Colonic mucosa (tissue), 4 donors: ENCODE results near the gene GCH1. TPM values are rescaled to one million over a fixed set of nuclear protein-coding genes. Genes with fewer than 3 reads are reported as not detected.

Experiments used
- DNase-seq: peaks from one replicate; pipeline ENCODE4 v3.0.0-alpha.2; 2020
- H3K27ac ChIP-seq: fragments of 200-600 bp; one replicate; pipeline ENCODE4 v1.8.0; 2021
- H3K27me3 ChIP-seq: fragments of 200-600 bp; one replicate; pipeline ENCODE4 v1.8.0; 2021
- H3K36me3 ChIP-seq: fragments of 200-600 bp; one replicate; pipeline ENCODE4 v1.8.0; 2021
- H3K4me1 ChIP-seq: fragments of 200-600 bp; one replicate; pipeline ENCODE4 v1.8.0; 2021; ENCODE audit warnings: mild to moderate bottlenecking
- H3K4me3 ChIP-seq: fragments of 200-600 bp; one replicate; pipeline ENCODE4 v1.8.0; 2021
- H3K9ac ChIP-seq, 2 donors: one replicate each; pipeline ENCODE4 v1.7.0; 2013; ENCODE audit warnings: control low read depth in 2 of 2, low read depth in 2 of 2, low read length in 2 of 2
- H3K9me3 ChIP-seq: fragments of 200-600 bp; one replicate; pipeline ENCODE4 v1.8.0; 2021
- intact Hi-C: fragments of 100-400 bp; cut with DNase I; formaldehyde crosslinking; loops from one replicate; pipeline ENCODE4 v1.14.1; 2022
- total RNA-seq, 2 donors: library from RNA; stranded (reverse); fragmentation: NEBNext Ultra II Directional in 1 of 2; extraction: Animal tissue kit (Norgen Biotek cat#: 25700) in 1 of 2; gene quantifications; one replicate each; pipeline ENCODE4 v1.2.1, GENCODE V29; 2021
- TF ChIP-seq, protein P1 (sequence below): fragments of 200-600 bp; IDR thresholded peaks from one replicate; pipeline ENCODE4 v1.8.0; 2022; ENCODE audit warnings: antibody characterized with exemption, mild to moderate bottlenecking
- donor health status: healthy.
- donor health status: DM: no; HTN: no; CAD: no.
- donor health status: DM: no; HTN: no; CAD: no.

GCH1 gene
- total RNA-seq, 2 donors from 2014 or later, result 20.4 to 30.8 TPM

DNA sequence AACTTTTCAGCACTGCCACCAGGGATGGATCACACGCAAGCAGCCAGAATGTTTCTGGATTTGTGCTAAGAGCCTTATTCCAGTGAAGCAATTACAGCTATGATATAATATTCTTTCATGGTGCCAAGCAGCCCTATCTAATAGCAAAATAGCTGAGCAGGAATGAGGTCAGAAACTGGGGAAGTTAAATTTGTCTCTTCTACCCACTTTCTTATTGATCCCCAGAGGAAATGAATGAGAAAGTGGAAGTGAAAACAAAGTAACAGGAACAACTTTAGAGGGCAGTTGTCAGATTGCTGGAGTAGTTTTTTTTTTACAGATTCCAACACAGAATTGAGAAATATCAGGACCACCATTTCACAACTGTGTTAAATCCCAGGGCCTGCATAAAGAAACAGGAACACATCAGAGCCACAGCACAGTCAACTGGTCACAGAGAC is 44.8 kb downstream of the GCH1 start:
- H3K4me3 ChIP-seq, result no peak overlapping the region
- H3K9me3 ChIP-seq, result no peaks in the 10 kb centered on the region
- H3K9ac ChIP-seq, result no peak overlapping the region
- no peak for DNase-seq
- no peak overlapping the region for H3K27ac ChIP-seq
- H3K36me3 ChIP-seq, result no peaks in the 10 kb centered on the region
- H3K27me3 ChIP-seq, result no peaks in the 10 kb centered on the region
- H3K4me1 ChIP-seq, result no peaks in the 10 kb centered on the region
- TF ChIP-seq, protein P1, sequence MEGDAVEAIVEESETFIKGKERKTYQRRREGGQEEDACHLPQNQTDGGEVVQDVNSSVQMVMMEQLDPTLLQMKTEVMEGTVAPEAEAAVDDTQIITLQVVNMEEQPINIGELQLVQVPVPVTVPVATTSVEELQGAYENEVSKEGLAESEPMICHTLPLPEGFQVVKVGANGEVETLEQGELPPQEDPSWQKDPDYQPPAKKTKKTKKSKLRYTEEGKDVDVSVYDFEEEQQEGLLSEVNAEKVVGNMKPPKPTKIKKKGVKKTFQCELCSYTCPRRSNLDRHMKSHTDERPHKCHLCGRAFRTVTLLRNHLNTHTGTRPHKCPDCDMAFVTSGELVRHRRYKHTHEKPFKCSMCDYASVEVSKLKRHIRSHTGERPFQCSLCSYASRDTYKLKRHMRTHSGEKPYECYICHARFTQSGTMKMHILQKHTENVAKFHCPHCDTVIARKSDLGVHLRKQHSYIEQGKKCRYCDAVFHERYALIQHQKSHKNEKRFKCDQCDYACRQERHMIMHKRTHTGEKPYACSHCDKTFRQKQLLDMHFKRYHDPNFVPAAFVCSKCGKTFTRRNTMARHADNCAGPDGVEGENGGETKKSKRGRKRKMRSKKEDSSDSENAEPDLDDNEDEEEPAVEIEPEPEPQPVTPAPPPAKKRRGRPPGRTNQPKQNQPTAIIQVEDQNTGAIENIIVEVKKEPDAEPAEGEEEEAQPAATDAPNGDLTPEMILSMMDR, result no peak
- intact Hi-C loops, result no loop called here

DNA sequence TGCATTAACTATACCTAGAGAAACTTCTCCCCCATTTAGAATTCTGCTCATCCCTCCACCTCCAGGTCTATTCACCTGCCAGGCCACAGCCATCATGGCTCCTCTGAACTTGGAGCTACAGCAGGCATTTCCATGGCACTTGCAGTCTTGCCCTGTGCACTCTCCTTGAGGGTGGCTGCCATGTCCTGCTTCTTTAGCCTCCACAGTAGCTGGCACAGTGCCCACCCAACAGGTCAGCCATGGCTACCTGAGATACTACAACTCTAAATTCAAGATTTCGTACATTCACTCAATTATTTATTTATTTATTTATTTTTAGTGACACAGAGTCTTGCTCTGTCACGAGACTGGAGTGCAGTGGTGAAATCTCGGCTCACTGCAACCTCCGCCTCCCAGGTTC is 46.5 kb downstream of the GCH1 start:
- TF ChIP-seq, protein P1, result no peak
- Histone ChIP-seq H3K27me3 (no peaks in the 10 kb centered on the region), H3K4me3 (no peak overlapping the region), H3K4me1 (no peaks in the 10 kb centered on the region), H3K9me3 (no peaks in the 10 kb centered on the region), H3K36me3 (no peaks in the 10 kb centered on the region), H3K27ac (no peak overlapping the region), H3K9ac (no peak overlapping the region)
- no peak for DNase-seq
- intact Hi-C loops, result no loop called here

DNA sequence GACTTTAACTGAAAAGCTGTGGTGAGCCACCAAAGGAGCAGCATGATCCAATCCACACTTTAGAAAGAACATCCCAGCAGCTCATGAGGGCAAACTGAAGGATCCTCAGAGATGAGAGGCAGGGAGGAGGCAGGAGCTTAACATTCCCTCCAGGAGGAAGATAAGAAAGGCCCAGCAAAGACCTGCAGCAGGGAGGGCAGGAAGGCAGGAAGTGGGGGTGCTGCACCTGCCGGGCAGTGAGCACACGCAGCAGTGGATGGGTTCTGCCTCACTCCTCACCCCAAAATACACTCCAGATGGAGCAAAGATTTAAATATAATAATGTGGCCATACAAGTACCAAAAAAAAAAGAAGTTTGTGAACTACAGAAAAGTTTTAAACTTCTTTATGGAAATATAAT is 48.4 kb downstream of the GCH1 start:
- intact Hi-C loops, result no loop called here
- Histone ChIP-seq H3K9me3 (no peaks in the 10 kb centered on the region), H3K4me1 (no peaks in the 10 kb centered on the region), H3K27me3 (no peaks in the 10 kb centered on the region), H3K4me3 (no peak overlapping the region), H3K27ac (no peak overlapping the region), H3K9ac (no peak overlapping the region), H3K36me3 (no peaks in the 10 kb centered on the region)
- TF ChIP-seq, protein P1, result no peak
- DNase-seq, result no peak

DNA sequence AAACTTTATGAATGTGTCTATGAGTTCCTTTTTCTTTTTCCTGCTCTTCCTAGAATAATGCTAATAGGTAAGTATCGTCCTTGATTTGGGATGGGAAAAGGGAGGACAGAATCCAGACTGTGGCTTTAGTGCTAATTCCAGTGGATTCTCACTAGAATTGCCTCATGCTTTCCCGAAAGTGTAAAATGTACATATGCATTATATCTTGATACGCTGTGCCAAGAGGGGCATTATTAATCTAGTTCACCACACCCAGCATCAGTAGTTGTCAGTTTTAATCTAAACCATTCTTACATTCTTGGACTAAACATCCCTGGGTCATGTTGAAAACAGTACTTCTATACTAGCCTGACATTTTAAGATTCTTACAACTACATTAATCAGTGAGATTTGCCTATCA is 49.3 kb downstream of the GCH1 start:
- H3K9me3 ChIP-seq, result no peaks in the 10 kb centered on the region
- intact Hi-C loops, result no loop called here
- H3K4me1 ChIP-seq, result no peaks in the 10 kb centered on the region
- no peaks in the 10 kb centered on the region for H3K36me3 ChIP-seq
- DNase-seq, result no peak
- no peak overlapping the region for H3K9ac ChIP-seq
- H3K4me3 ChIP-seq, result no peak overlapping the region
- TF ChIP-seq, protein P1, result no peak
- no peaks in the 10 kb centered on the region for H3K27me3 ChIP-seq
- no peak overlapping the region for H3K27ac ChIP-seq

DNA sequence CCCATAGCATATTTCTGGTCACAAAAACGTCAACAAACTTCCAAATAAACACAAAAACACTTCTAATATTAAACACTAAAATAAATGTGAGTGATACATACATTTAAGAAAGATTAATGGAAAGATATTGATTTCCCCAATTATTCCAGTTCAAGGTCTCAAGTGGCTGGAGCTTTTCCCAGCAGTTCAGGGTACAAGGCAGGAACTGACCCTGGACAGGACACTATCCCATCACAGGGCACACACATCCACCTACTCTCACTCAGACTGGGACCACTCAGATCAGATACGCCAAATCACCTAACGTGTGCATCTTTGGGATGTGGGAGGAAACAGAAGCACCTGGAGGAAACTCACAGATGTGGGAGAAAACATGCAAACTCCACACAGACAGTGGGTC is 50.4 kb downstream of the GCH1 start:
- DNase-seq, result no peak
- H3K27me3 ChIP-seq, result no peaks in the 10 kb centered on the region
- H3K36me3 ChIP-seq, result no peaks in the 10 kb centered on the region
- no peak overlapping the region for H3K9ac ChIP-seq
- H3K9me3 ChIP-seq, result no peaks in the 10 kb centered on the region
- no peak overlapping the region for H3K27ac ChIP-seq
- TF ChIP-seq, protein P1, result no peak
- intact Hi-C loops, result no loop called here
- no peak overlapping the region for H3K4me3 ChIP-seq
- H3K4me1 ChIP-seq, result no peaks in the 10 kb centered on the region

DNA sequence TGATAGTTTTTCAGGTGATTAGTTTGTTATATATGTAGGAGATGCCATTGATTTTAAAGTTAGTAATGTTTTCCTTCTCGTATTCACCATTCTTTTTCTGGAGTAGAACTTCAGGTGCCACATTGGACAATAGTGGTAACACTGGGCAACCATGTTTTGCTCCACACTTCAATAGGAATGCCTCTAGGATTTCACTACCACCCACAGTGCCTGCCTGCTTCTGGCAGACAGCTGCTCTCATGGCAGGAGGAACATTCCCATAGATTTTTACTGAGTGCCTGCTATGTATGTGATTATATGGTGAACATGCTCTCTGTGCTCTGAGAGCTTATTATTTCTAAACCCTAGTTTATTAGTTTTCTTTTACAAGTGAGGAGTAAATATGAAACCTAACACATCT is 53.7 kb downstream of the GCH1 start:
- TF ChIP-seq, protein P1, result no peak
- intact Hi-C loops, result no loop called here
- Histone ChIP-seq H3K4me3 (no peak overlapping the region), H3K4me1 (no peaks in the 10 kb centered on the region), H3K27me3 (no peaks in the 10 kb centered on the region), H3K9ac (no peak overlapping the region), H3K36me3 (no peaks in the 10 kb centered on the region), H3K27ac (no peak overlapping the region), H3K9me3 (no peaks in the 10 kb centered on the region)
- no peak for DNase-seq
